T-helper 22 cell (primary cell): ENCODE data around the gene KIF7.
"Not testable (repeated sequence)": the region's sequence is repeated elsewhere in the genome, so short reads cannot be mapped to it uniquely, and the experiment has no call there.

Experiments used
- DNase-seq: peaks from one replicate; pipeline ENCODE4 v3.0.0-alpha.2; 2020; ENCODE audit warnings: low read depth

The KIF7 gene, protein sequence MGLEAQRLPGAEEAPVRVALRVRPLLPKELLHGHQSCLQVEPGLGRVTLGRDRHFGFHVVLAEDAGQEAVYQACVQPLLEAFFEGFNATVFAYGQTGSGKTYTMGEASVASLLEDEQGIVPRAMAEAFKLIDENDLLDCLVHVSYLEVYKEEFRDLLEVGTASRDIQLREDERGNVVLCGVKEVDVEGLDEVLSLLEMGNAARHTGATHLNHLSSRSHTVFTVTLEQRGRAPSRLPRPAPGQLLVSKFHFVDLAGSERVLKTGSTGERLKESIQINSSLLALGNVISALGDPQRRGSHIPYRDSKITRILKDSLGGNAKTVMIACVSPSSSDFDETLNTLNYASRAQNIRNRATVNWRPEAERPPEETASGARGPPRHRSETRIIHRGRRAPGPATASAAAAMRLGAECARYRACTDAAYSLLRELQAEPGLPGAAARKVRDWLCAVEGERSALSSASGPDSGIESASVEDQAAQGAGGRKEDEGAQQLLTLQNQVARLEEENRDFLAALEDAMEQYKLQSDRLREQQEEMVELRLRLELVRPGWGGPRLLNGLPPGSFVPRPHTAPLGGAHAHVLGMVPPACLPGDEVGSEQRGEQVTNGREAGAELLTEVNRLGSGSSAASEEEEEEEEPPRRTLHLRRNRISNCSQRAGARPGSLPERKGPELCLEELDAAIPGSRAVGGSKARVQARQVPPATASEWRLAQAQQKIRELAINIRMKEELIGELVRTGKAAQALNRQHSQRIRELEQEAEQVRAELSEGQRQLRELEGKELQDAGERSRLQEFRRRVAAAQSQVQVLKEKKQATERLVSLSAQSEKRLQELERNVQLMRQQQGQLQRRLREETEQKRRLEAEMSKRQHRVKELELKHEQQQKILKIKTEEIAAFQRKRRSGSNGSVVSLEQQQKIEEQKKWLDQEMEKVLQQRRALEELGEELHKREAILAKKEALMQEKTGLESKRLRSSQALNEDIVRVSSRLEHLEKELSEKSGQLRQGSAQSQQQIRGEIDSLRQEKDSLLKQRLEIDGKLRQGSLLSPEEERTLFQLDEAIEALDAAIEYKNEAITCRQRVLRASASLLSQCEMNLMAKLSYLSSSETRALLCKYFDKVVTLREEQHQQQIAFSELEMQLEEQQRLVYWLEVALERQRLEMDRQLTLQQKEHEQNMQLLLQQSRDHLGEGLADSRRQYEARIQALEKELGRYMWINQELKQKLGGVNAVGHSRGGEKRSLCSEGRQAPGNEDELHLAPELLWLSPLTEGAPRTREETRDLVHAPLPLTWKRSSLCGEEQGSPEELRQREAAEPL (N-terminal part only)

GRCh38 chr15:89654847-89655805 lies at the start of gene KIF7:
KIF7 (minus strand) TSS chr15:89655467; CDS start chr15:89652930, 2,537 bp downstream.
- DNase-seq: no peak

- no peak for DNase-seq
Measured at GRCh38 chr15:89704411-89704810, 49.1 kb upstream of the KIF7 start.

DNA sequence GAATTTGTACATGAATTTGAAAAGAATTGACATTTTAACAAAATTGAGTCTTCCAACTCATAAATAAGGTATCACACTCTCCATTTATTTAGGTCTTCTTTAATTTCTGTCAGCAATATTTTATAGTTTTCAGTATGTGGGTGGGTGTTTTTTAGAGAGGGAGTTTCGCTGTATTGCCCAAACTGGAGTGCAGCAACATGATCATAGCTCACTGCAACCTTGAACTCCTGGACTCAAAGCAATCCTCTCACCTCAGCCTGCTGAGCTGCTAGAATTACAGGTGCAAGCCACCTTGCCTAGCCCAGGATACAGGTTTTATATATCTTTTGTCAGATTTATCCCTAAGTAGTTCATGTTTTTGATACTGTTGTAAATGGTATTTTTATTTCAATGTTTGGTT lies 39.9 kb upstream of the KIF7 start:
- DNase-seq: no peak

DNA sequence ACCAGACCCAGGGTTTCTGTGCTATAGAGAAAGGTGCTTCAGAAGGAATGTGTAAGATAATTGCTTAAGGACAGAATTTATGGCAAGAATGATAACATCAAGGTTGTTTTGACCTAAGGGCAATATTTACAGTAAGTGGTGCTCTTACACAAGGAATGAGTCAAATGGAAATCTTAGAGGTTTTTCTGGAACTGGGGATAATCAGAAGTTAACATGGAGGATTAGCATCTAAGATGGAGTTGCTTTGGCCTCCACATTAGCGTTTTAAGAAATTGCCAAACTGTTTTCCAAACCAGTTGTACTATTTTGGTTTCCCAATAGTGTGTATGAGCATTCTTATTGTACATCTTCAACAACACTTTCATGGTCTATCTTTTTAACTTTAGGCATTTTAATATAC lies 38.4 kb upstream of the KIF7 start:
- DNase-seq: no peak

DNA sequence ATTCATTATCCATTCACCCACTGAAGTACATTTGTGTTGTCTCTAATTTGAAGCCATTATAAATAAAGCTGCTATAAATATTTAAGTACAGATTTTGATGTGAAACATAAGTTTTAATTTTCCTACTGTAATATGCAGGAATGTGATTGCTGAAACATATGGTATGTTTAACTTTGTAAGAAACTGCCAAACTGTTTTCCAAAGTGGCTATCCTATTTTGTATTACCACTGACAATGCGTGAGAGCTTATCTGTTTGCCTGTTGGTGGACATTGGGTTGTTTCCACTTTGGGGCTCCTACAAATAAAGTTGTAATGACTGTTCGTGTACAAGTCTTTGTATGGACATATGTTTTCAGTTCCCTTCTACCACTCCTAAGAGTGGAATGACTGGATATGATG lies 37.8 kb upstream of the KIF7 start:
- no peak for DNase-seq

GRCh38 chr15:89690276-89691218 lies 35.3 kb upstream of the KIF7 start, which contains the start of the genes PEX11A and WDR93:
PEX11A (minus strand) TSS chr15:89690754; CDS start chr15:89690632, 122 bp downstream.
WDR93 (plus strand) TSS chr15:89690811; CDS start chr15:89701747, 10,936 bp downstream.
- DNase-seq: peak; percentile 33

GRCh38 chr15:89689930-89690275 lies 34.6 kb upstream of the KIF7 start:
- not testable (repeated sequence) for DNase-seq

DNA sequence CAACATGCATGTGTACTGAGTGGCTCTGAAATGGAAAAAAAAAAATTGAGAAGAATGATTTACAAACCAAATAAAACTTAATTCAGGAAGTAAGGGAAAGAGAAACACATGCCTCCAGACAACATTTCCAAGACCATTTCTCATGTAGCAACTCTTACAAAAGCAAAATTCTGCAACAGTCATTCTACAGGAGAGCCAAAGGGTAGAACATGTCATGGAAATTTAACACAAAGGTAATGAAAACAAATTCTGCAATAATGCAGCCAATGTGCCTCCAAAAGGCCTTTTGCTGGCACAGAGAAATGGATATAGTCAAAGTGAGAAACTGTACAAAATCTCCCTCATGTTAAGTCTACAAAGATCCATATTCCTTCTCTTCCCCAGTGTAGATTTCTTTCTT lies 31.3 kb upstream of the KIF7 start:
- DNase-seq: no peak

DNA sequence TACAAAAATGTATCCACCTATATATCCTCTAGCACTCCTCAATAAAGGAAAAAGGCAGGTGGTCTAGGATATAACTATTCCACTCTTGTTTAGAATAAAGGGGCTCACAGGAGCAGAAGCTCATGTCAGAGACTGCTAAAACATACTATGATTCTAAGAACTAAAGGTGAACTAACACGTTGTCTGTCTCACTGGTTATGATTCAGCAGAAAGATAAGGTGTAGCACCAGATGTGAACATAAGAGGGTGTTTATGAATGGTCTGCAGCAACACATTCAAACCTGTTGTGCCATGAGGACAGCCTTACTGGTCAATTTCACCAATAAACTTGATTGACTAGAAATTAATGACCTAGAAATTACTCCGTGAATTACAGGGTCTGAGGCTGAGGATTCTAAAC lies 30.7 kb upstream of the KIF7 start:
- DNase-seq: no peak

DNA sequence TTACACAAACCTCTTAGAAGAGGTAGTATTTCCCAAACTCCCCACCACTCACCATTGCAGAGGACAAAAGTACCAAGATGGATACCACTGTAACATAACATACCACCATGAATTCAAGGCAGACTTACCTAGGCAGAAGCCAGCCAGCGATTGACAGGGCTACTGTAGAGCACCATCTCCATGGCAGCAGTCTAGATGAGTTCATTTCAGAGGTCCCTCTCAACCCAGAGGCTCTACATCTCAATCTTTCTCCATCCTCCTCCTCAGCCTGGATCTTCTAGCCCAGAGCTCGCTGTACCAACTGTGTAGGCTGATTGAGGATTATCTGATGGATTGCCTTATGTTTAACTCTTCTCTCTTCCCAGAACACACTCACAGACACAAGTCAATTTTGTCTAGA lies 25.9 kb upstream of the KIF7 start:
- DNase-seq: no peak

- DNase-seq: no peak
Measured at GRCh38 chr15:89680282-89680873, 25.1 kb upstream of the KIF7 start.

- DNase-seq: no peak
Measured at GRCh38 chr15:89679212-89679611, 23.9 kb upstream of the KIF7 start, which contains the start of gene PLIN1. PLIN1 (minus strand) TSS chr15:89679367; CDS start chr15:89677489, 1,878 bp downstream.

- no peak for DNase-seq
Measured at GRCh38 chr15:89677381-89677780, 22.1 kb upstream of the KIF7 start.

DNA sequence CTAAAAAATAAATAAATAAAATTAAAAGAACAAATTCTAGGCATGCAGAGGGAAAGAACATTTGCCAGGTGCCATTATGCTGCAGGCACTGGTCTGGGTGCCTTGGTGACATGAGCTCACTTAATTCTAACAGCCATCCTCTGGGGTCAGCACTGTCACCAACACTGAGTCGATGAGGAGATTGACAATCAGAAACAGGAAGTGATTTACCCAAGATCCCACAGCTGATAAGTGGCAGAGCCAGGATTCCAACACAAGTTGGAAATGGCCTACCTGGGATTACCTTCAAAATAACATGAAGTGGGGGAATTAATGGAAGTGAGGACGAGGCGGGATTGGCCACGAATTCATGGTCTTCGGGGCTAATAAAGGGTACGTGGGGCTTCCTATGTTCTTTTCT lies 20.3 kb upstream of the KIF7 start:
- no peak for DNase-seq

DNA sequence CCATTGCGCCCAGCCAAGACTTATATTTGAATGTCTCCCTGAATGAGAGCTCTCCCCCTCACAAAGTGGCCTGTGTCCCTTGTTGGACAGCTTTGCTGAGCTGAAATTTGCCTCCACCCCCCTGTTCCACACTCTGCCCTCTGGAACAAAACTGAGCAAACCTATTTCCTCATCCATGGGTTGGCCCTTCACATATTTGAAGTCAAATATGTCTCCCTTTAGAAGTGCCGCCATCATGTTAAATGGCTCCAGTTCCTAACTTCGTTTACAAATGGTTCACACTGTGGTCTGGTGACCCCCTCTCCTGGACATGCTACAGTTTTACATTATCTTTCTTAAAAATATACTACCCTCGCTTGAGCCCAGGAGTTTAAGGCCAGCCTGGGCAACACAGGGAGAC lies 19.3 kb upstream of the KIF7 start:
- no peak for DNase-seq

DNA sequence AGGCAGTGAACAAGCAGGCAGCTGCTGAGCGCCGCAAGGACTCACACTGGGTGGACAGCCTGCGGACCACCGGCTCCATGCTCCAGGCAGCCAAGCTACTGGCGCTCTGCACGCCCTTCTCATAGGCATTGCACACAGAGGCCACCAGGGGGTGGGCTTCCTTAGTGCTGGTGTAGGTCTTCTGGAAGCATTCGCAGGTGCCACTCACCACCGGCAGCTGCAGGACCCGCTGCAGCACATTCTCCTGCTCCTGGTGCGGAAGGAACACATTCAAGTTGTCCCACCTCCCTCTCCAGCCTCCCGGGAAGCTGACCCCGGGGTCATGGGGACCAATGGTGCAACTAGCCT lies 17.9 kb upstream of the KIF7 start:
- DNase-seq: no peak

DNA sequence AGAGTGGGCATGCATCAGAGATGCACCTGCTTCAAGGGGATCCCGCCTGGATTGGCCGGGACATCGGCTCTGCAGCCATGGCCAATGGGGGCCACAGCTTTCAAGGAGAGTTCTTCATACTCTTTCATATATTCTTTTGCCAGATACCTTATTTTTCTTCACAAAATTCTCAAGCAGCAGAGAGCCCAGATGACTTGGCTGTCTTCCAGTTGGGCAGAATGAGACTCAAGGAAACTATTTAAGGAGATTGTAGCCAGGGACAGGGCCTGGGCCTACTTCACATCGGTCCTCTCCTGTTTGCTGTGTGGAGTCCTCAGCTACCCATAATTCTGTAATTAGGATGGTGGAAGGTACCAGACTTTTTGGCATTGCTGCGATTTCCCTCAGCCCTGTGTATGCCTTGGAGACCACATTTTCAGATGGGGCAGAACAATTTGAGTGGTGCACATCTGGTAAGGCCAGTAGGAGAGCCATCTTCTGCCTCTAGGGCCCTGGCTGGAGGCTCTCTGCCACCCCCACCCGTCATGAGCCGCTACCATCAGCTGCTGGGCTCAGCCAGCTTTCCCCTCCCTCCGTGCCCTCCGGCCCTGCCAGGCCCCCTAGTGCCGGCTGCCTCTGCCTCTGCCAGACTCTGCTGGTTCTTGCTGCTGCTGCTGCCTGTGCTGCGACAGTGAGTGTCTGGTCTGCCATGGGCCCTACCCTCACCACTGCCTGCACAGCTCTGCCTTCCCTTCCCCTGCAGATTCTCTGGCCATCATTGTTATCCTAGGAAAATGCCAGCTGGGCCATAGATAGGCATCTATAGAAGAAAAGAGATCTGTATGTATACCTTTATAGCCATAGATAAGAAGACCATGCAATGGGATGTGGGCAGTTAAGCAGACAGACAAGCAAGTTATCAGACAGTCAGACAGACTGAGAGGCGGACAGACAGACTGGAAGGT lies 17.2 kb upstream of the KIF7 start:
- DNase-seq: no peak

- no peak for DNase-seq
Measured at GRCh38 chr15:89671687-89672086, 16.4 kb upstream of the KIF7 start.
